GOT3 (cell line): ENCODE measurements around the gene KLK2.

Source experiments
- DNase-seq: peaks from one replicate; lab custom pipeline; 2025; ENCODE audit warnings: mixed read lengths; lab: John Stamatoyannopoulos, UW

Gene KLK2

DNA sequence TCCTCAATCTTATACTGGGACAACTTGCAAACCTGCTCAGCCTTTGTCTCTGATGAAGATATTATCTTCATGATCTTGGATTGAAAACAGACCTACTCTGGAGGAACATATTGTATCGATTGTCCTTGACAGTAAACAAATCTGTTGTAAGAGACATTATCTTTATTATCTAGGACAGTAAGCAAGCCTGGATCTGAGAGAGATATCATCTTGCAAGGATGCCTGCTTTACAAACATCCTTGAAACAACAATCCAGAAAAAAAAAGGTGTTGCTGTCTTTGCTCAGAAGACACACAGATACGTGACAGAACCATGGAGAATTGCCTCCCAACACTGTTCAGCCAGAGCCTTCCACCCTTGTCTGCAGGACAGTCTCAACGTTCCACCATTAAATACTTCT is 22.5 kb upstream of the KLK2 start:
- no peak for DNase-seq

GRCh38 chr19:50851620-50852019 is 21.6 kb upstream of the KLK2 start:
- no peak for DNase-seq

DNA sequence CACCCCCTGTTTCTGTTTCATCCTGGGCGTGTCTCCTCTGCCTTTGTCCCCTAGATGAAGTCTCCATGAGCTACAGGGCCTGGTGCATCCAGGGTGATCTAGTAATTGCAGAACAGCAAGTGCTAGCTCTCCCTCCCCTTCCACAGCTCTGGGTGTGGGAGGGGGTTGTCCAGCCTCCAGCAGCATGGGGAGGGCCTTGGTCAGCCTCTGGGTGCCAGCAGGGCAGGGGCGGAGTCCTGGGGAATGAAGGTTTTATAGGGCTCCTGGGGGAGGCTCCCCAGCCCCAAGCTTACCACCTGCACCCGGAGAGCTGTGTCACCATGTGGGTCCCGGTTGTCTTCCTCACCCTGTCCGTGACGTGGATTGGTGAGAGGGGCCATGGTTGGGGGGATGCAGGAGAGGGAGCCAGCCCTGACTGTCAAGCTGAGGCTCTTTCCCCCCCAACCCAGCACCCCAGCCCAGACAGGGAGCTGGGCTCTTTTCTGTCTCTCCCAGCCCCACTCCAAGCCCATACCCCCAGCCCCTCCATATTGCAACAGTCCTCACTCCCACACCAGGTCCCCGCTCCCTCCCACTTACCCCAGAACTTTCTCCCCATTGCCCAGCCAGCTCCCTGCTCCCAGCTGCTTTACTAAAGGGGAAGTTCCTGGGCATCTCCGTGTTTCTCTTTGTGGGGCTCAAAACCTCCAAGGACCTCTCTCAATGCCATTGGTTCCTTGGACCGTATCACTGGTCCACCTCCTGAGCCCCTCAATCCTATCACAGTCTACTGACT is 18.4 kb upstream of the KLK2 start, which contains the start of gene KLK3:
KLK3 (plus strand) TSS at position 280 of the 775 bp plus-strand sequence; CDS start at position 321, 41 bp downstream.
- no peak for DNase-seq

- no peak for DNase-seq
These were observed 15.9 kb upstream of the KLK2 start for GRCh38 chr19:50857366-50857765.

DNA sequence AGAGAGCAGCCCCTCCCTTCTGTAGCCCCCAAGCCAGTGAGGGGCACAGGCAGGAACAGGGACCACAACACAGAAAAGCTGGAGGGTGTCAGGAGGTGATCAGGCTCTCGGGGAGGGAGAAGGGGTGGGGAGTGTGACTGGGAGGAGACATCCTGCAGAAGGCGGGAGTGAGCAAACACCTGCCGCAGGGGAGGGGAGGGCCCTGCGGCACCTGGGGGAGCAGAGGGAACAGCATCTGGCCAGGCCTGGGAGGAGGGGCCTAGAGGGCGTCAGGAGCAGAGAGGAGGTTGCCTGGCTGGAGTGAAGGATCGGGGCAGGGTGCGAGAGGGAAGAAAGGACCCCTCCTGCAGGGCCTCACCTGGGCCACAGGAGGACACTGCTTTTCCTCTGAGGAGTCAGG is 14.4 kb upstream of the KLK2 start:
- no peak for DNase-seq

DNA sequence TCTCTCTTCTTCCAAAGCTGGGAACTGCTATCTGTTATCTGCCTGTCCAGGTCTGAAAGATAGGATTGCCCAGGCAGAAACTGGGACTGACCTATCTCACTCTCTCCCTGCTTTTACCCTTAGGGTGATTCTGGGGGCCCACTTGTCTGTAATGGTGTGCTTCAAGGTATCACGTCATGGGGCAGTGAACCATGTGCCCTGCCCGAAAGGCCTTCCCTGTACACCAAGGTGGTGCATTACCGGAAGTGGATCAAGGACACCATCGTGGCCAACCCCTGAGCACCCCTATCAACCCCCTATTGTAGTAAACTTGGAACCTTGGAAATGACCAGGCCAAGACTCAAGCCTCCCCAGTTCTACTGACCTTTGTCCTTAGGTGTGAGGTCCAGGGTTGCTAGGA is 13.4 kb upstream of the KLK2 start:
- no peak for DNase-seq

DNA sequence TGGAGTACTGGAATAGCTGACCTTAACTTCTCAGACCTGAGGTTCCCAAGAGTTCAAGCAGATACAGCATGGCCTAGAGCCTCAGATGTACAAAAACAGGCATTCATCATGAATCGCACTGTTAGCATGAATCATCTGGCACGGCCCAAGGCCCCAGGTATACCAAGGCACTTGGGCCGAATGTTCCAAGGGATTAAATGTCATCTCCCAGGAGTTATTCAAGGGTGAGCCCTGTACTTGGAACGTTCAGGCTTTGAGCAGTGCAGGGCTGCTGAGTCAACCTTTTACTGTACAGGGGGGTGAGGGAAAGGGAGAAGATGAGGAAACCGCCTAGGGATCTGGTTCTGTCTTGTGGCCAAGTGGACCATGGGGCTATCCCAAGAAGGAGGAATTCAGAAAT is 12.2 kb upstream of the KLK2 start:
- DNase-seq: no peak

- no peak for DNase-seq
These were observed 11.5 kb upstream of the KLK2 start for GRCh38 chr19:50861496-50862286.

GRCh38 chr19:50869479-50869878 is 3.8 kb upstream of the KLK2 start:
- no peak for DNase-seq

- DNase-seq: no peak
These were observed 2.7 kb upstream of the KLK2 start for GRCh38 chr19:50870417-50871089.

- DNase-seq: no peak
These were observed 972 bp downstream of the KLK2 start for GRCh38 chr19:50874211-50874610.

- DNase-seq: no peak
These were observed 2.7 kb downstream of the KLK2 start for GRCh38 chr19:50875795-50876422.

DNA sequence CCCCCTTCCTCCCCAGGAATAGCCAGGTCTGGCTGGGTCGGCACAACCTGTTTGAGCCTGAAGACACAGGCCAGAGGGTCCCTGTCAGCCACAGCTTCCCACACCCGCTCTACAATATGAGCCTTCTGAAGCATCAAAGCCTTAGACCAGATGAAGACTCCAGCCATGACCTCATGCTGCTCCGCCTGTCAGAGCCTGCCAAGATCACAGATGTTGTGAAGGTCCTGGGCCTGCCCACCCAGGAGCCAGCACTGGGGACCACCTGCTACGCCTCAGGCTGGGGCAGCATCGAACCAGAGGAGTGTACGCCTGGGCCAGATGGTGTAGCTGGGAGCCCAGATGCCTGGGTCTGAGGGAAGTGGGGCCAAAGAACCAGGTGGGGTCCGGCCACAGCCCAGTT is 3.2 kb downstream of the KLK2 start:
- DNase-seq: no peak

- no peak for DNase-seq
These were observed 4.1 kb downstream of the KLK2 start for GRCh38 chr19:50877338-50877737.

- no peak for DNase-seq
These were observed 5.6 kb downstream of the KLK2 start for GRCh38 chr19:50878851-50879250.

- DNase-seq: no peak
These were observed 7.0 kb downstream of the KLK2 start for GRCh38 chr19:50880241-50880640.

DNA sequence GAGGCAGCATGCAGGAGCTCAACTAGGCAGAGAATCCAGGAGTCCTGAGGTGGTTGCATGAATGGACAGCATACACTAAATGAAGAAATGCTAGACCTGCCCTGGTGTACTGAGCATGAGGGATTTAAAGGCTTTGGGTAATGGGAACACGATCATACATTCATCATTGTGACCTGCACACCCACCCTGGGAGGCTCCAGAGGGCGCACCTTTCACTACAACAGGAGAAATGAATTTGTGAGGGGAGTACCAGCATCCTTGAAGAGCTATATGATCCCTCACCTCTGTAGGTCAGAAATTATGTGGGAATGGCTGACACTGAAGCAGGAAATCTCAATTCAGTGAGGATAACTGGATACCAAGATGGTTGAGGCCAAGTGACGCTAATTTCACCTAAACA is 8.9 kb downstream of the KLK2 start:
- no peak for DNase-seq

GRCh38 chr19:50889638-50890037 is 16.4 kb downstream of the KLK2 start:
- DNase-seq: no peak

DNA sequence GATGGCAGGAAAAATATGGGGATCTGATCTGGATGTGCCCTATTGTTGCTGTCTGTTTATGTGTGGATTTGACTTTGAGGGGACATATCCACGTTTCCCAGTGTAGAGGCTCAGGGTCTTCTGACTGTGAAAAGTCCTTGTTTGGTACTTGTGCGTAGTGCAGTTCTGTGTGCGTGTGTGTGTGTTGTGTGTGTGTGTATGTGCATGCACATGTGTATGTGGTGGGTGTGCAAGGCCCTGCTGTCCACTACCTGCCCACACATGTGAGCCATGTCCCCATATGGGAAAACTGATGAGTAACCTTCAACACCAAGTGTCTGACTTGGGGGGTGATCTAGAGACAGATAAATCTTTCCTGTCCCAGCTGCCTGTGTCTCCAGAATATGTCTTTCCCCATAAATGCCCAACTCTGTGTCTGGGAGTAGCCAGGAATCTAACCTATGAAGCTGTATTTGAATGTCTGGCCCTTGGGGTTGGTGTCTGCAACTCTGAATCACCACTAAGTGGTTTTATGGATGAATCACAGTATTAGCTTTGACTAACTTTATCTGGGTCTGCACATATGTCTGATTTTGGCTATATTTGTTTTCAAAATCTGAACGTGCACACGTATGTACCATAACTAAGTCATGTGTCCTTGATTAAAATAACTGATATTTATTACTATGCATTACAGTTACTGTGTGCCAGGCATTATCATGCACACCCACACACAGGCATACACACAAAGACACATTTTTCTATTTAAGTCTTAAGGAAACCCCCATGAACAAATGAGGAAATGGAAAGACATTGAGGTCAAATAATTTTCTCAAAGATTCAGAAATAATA is 17.4 kb downstream of the KLK2 start:
- no peak for DNase-seq

DNA sequence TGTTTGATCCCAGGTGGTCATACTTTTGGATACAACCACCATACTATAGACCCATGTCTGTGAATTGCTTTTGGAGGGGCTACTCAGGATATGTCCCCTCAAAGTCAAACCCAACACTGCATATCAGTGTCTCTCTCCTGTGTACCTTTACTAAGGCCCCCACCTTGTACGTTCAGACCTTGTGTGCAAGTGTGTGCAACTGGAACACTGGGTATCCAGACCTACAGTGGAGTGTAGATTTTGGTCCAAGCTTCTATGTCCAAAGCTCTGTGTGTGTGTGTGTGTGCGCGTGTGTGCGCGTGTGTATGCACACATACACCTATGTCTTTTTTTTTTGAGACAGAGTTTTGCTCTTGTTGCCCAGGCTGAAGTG is 18.0 kb downstream of the KLK2 start:
- no peak for DNase-seq

DNA sequence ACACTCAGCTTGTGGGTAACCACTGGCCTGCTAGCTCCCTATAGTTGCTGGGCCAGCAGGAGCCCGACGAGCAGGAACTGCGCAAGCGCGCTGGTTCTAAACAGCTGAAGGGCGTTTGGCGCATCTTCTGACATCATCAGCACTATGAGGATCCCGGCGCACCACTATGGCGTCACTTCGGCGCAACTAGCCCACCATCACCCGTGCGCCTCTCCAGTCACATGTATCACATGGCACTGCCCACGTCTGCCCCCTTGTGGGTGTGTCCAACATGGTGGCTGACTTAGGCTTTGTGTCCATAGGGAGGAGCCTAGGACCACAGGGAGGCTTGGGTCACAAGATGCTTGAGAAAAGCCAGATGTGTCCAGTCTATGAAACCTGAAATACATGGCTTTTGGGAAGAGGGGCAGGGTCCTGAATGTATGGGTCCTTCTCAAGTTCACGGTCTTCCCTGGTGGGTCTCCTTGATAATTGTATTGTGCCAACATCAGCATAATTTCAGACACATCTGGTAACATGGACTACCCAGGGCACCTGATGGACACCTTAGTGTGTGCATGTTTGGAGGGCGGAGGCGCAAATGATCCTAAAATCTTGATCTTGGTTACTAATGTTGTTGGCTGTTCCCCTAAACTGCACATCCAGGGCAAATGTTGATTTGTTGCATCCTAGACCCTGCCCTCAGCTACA is 20.0 kb downstream of the KLK2 start:
- no peak for DNase-seq
